ENCODE results near the gene F12.
"Not testable (repeated sequence)": the region's sequence is repeated elsewhere in the genome, so short reads cannot be mapped to it uniquely, and the experiment has no call there.

The F12 gene

DNA sequence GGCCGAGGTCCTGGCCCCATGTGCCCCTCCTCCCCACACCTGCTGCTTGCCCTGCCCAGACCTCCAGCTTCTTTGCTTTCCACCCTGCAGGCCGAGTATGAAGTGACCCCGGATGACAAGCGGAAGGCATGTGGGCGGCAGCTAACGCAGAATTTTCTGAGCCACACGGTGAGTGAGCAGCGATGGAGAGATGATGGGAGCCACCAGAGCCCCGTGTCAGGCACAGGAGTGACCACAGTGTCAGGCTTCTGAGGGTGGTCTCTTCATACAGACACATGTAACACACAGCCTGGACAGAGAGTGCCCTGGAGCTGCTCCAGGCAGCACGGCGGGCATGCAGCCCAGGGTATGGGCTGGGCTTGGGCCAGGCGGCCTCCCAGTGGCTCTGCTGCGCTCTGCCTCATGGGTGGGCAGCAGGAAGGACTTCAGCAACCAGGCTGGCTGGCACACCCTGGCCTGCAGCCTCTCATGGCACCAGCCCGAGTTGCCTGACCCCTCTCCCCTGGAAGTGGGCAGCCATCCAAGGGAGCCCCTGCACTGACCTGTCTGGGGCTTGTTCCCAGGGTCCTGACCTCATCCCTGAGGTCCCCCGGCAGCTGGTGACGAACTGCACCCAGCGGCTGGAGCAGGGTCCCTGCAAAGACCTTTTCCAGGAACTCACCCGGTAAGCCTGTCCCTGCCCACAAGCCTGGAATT lies 22.9 kb upstream of the F12 start:
- DNase-seq = peak; percentile 72

DNA sequence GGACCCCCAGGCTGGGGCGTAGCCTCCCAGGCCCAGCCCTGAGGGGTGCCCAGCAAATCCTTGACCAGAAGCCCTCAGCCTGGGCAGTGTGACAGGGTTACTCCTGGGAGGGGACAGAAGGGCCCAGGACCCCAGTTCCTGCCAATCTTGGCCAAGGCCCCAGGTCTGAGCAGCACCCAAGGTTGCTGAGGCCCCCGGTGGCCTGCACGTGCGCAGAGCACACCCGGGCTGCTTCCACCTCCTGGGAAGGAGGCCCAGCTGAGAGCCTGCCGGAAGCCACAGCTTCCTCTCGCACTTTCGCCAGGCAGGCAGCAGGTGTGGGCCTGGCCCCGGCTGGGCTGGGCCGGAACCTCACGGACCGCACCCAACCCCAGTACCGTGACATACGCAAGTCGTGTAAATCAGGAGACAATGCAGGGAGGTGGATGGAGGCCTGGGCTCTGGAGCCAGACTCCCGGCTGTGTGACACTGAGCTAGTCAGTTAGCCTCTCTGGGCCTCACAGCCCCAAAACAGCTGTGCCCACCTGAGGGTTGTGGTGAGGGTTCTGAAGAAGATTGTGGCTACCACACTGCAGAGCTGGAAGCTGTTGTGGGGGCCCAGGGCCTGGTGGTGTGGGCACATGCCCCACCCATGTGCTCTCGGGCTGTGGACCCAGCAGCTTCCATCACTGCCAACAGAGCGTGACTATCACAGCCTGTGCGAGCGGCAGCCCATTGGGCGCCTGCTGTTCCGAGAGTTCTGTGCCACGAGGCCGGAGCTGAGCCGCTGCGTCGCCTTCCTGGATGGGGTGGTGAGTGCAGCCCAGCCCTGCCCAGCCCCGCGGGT lies 22.2 kb upstream of the F12 start:
- DNase-seq = peak; percentile 75

DNA sequence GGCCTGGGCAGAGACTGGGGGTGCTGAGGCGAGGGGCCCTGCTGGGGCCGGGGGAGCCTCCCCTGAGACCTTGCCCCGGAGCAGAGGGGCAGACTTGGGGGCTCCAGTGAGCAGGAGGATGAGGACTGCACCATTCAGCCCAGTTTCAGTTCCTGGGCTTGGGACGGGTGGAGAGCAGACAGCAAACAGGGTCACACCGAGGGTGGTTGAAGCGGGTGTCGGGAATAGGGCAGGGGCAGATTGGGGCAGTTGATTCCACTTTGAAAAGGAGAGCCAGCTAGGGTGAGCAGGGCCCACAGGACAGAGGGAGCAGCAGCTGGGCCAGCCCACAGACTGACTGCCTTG lies 21.6 kb upstream of the F12 start:
- DNase-seq = no peak

DNA sequence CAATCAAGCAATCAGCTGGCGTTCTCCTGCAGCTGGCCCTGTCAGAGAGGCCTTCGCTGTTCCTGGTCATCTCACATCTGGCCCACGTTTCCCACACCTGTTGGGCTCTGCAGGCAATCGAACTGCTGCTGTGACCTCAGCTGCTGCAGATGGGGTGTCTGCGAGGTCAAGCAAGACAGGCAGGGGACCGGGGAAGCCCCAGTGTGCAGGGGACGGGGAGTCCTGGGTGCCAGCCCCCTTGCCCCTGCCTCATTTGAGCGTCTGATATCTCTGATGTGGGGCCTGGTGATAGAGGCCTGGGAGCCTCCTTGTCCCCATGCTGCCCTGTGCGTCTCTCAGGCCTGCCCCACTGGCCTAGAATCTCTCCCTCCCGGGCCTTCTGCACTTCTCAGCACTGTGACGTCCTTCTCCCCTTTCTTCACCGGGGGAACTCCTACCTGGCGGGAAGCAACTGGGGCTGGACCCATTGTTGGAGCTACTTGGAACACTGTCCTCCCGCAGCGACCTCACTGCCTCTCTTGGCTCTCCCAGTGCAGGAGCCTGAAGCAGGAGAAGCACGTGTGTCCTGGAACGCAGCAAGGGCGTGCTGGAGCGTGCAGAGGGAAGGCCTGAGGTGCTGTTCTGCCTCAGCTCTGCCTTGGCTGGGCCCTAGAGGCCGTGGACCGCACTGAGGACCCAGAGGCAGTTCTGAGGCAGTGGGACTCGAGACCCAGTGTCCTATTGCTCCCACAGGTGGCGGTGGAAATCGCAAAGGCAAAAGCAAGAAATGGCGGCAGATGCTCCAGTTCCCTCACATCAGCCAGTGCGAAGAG lies 21.0 kb upstream of the F12 start:
- DNase-seq = no peak

DNA sequence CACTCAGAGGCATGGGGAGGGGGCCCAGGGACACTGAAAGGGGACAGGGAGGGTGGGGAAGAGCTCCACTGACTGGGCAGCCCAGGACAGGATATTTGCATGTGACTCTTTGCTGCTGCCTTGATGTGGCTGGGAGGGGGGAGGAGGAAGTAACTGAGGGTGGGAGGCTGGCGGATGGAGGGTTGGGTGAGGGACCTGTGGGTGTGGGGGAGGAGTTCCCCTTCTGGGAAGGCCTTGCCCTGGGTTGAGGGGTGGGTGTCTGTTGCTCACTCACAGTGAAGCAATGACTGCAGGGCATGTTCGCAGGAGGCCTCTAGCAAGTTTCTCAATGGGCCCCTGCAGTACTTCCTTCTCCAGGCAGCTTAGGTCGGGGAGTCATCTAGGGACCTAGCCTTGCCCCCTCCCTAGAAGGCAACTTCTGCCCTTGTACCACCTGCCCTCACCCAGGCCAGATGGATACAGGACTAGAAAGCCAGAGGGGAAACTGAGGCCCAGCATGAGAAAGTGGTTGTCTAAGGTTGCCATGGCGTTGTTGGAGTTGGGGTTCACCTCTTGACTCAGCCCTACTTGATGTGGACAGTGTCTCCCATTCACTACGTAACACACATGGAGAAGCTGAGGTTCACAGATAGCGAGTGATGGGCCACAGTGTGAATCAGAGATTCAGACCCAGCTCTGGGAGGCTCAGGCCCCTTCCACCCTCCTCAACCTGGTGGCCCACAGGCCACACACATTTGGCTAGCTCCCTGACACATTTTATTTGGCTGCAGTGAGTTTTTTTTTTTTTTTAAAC lies 20.1 kb upstream of the F12 start:
- peak; percentile 89 for DNase-seq

DNA sequence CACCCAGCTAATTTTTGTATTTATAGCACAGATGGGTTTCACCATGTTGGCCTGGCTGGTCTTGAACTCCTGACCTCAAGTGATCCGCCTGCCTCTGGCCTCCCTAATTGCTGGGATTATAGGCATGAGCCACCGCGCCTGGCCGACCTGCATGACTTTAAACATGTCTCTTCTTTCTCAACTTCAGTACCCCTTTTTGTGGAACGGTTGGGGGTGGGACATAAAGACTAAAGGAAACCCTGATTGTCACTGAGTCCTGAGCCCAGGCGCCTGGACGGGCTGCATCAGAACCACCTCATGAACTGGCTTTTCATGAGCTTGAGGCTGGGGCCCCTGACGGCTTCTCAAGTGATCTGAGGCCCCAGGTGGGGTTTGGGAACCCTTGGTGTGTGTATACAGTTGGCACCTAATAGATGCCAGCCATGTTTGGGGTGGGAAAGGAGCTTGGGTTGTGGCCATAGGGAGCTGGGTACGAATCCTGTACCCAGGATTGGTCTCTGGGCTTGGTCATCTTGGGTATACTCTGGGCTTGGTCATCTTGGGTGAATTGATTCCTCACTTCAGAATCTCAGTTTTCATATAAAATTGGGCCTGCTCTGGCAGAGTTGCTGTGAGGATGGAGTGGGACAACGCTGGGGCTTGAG lies 19.3 kb upstream of the F12 start:
- no peak for DNase-seq

DNA sequence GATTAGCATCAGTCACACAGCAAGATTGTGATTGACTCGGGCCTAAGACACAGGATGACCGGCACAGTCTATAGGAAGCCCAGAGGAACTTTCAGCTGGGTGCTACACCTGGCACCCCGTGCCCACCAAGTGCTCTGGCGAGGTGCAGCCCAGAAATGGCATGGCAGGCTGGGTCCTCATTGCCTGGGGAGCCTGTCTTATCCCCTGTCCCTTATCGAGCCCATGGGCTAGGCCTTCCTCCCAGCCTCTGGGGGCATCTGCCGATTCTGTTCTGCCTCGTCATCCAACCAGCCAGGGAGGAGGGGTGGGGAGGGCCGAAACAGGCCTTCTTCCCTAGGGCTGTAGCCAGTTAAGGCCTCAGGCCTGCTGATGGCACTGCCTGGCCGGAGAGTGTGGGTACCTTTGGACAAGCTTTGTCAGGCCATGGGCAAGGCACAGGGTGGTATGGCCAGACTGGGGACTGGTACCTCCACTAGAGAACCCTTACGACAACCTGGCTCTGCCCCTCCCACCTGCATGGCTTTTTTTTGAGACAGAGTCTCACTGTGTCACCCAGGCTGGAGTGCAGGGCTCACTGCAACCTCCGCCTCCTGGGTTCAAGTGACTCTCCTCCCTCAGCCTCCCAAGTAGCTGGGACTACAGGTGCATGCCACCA lies 18.7 kb upstream of the F12 start:
- DNase-seq = peak; percentile 51

DNA sequence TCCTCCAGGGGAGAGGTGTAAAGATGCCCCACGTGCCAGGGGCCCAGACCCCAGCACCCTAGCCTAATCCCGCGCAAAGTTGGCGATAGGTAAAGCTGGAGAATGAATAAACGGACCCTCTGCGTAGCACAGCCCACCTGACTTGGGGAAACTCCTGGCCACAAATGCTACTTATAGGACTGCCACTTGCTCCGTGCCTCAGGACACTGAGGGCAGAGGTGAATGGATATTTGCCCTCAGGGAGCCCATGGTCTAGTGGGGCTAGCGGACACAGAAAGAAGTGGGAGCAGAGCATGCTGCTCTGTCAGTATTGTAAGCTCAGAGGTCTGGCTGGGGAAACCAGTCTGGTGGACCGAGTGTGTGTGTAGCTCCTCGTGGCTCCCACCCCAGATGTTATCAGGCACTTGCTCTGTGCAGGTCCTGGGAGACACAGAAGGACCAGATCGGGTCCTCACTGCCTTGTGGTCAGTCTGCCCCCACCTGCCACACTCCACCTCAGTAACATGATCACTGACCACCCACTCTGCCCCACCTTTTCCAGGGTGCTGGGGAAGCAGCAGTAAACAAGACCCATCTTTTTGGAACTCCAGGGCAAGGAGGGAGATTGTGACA lies 18.0 kb upstream of the F12 start:
- DNase-seq = no peak

DNA sequence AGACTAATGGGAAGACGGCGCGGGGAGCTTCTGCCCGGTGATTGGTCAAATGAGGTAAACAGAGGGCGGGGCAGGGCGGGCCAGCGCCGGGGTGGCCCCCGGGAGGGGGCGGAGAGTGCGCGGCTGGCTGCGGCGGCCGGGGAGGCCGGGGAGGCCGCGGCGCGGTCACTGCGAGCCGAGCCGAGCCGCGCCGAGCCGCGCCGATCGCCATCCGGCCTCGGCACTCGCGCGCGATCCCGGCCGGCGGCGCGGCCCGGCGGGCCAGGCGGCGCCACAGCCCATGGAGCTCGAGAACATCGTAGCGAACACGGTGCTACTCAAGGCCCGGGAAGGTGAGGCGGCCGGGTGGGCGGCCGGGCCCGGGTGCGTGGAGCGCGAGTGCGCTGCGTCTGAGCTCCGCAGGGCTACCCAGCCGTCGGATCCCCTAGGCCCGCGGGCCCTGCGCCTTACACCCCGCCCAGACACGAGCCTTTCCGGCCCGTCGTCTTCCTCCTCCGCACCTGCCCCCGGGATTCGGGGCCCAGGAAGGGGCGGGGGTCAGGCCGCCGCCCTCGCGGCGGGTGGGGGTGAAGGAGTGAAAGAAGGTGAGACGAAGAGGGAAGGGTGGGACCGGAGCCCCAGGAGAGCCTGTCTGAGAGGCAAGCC lies 17.3 kb upstream of the F12 start, which contains the start of gene GRK6:
TSS of gene GRK6 (plus strand) at position 111 of the 645 bp plus-strand sequence. CDS start at position 281, 170 bp downstream.
- peak; percentile 63 for DNase-seq

DNA sequence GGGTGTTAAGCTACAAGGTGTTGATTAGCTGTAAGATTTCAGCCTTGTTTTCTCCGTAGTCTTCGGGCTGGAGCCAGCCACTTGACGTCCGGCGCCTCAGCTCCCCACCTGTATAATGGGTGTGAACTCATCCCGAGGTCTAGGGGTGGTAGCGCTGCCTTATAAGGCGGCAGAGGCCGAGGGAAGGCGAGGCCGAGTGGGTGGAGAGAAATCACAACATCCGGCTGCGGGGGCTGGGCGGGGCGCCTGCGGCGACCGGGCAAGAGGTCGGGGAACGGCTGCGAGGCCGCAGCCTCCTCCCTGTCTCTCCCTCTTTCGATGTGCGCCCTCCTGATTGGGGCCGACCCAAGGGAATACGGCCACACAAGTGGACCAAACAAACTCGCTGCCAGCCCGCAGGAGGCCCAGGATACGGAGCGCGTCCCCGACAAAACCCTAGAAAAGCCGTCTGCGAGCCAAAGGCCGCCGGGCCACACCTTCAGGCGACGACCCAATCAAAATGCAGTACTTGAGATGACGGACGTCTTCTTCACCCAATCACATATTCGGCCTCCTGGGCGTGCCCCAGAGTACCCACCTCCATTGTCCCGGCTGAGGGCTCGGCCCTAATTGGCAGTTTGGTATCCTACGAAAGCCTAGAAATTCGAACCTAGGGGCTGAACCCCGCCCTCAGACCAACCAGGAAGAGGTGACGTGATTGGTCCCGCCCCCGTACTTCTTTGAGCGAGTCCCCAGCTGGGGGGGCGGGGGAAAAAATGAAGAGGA lies 16.6 kb upstream of the F12 start:
- DNase-seq = peak; percentile 100

DNA sequence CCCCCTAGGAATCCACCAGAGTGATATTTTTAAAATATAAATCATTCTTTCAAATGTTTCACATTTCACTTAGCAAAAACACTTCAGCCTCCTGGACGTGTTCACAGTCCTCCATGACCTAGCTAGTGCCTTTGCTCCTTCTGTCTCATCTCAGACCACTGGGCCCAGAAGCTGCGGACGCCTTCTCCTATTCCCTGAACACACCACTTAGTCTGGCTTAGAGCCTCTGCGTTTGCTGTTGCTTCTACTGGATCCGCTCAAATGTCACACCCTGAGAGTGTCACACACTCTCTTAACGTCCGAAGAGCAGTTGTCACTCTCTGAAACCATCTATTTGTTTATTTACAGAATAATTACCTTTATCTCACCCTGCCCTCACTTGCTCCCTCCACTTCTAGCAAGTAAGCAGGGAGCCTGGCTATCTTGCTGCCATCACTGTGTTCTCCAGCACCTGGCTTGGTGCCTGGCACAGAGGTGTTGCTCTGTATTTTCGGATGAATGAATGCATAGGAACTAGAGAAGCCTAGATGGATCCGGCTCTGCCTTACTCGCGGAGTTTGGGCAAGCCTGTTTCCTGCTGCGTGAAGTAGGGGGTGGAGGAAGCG lies 15.9 kb upstream of the F12 start:
- DNase-seq = no peak

DNA sequence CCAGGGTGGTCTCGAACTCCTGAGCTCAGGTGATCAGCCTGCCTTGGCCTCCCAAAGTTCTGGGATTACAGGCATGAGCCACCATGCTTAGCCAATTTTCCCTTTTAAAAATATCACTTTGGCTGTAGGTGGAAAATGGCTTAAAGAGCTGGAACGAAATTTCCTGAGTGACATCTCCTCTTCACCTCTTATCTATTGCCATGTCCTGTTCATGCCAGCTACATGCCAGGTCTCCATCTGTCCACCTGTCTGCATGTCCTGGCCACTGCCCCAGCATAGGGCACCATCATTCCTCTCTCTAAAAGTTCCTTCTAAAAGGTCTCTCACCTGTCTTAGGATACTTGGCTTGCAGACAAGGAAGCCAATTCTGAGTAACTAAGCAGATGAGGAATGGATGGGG lies 14.3 kb upstream of the F12 start:
- DNase-seq = no peak

DNA sequence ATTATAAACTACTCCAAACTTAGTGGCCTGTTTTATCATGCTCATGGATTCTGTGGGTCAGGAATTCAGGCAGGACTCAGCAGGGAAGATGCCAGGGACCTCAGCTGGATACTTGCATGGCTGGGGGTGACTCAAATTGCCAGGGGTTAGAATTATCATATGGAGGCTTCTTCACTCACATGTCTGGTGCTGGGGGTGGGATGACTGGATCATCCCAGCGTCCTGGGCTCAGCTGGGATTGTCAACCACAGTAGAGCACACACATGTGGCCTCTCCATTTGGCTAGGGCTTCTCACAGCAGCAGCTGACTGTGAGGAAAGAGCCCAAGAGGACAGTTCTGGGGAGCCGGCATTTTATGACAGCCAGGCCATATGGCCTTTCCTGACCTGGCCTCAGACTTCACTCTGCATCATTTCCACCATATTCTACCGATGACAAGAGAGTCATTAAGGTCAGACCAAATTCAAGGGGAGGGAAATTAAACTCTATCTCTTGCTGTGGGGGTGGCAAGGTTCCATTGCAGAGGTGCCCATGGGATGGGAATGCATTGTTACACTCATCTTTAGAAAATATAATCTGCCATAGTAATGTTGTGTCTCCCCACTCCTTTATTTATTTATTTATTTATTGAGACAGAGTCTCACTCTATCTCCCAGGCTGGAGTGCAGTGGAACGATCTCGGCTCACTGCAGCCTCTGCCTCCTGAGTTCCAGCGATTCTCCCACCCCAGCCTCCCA lies 11.9 kb upstream of the F12 start:
- no peak for DNase-seq

DNA sequence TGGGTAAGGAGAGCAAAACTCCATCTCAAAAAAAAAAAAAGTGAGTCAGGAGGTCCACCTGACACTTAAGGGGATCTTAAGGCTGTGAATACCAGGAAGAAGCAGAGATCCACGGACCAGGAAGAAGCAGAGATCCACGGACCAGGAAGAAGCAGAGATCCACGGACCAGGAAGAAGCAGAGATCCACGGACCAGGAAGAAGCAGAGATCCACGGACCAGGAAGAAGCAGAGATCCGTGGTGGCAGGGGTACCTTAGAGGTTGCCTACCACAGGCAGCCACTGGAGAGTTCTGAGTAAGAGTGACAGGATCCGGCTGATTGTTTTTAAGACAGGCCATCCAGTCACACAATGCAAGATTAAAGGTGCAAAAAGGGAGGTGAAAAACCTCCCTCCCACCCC lies 11.1 kb upstream of the F12 start:
- not testable (repeated sequence) for DNase-seq

DNA sequence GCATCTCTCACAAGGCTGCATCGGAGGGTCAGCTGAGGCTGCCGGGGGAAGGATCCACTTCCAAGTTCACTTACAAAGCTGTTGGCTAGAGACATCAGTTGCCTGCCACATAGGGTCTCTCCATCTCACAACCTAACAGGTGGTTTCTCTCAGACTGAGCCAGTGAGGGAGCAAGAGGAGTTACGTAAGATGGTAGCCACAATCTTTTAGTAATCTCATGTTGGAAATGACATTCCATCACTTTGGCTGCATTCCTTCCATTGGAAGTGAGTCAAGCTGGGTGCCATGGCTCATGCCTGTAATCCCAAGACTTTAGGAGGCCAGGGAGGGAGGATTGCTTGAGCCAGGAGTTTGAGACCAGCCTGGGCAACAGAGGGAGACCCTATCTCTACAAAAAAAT lies 9.7 kb upstream of the F12 start:
- no peak for DNase-seq

DNA sequence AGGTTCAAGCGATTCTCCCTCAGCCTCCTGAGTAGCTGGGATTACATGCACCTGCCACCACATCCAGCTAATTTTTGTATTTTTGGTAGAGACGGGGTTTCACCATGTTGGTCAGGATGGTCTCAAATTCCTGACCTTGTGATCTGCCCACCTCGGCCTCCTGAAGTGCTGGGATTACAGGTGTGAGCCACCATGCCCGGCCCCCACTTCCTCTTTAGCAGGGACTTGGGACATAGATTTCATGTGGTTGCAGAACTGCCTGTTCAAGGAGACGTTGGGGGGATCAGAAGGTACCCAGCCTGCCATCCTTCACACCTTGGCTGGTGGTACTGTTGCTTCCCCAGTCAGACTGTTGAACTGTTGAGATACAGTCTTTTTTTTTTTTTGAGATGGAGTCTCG lies 7.7 kb upstream of the F12 start:
- not testable (repeated sequence) for DNase-seq

DNA sequence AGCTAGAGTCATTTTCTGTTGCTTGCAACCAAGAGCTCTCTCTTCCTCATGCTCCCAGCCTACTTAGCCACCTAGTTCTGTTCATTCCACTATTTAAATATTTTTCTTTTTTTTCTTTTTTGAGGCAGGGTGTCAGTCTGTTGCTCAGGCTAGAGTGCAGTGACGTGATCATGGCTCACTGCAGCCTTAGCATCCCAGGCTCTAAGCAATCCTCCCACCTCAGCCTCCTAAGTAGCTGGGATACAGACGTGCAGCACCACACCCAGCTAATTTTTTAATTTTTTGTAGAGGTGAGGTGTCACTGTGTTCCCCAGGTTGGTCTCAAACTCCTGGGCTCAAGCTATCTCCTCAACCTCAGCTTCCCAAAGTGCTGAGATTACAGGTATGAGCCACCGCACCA lies 5.1 kb upstream of the F12 start:
- DNase-seq = no peak

DNA sequence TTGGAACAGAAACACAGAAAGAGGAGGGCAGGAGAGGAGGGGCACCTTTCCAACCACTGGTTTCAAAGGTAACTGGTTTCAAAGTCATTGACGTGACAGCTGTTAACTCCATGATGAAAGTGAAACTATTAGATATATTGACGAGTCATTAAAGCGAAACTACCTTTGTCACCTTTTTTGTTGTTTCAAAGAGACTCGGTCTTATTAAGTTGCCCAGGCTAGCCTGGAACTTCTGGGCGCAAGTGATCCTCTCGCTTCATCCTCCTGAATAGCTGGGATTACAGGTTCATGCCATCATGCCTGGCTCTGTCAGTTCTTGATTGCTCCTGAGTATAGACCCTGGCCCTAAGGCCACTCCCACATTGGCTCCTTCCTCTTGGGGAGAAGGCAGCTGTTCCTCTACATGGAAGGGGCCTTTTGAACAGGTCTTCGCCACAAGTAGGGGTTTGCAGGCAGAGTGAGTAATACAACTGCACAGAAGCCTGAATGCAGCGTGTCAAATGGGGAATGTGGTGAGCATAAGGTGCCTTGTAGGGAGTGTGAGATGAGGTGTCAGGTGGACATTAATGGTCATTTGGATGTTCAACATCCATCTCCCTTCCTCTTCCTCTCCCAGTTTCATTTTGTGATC lies 3.4 kb upstream of the F12 start:
- no peak for DNase-seq
